GM18951 (cell line): ENCODE data around the gene EGFR.

Source experiments
- POLR2A ChIP-seq: IDR thresholded peaks from 4 replicates; pipeline ENCODE4 v1.6.1; 2011; ENCODE audit warnings: mild to moderate bottlenecking; ENCODE audit not compliant: insufficient read length, insufficient read depth; ENCODE audit errors: extremely low read depth
- in situ Hi-C: fragments of 300-500 bp; cut with MboI; formaldehyde crosslinking; loops from one replicate; pipeline ENCODE4 v1.12.0; 2022; ENCODE audit warnings: low sequenced_read_pairs, mixed read lengths, inconsistent platforms; ENCODE audit not compliant: unreplicated experiment

EGFR gene

DNA sequence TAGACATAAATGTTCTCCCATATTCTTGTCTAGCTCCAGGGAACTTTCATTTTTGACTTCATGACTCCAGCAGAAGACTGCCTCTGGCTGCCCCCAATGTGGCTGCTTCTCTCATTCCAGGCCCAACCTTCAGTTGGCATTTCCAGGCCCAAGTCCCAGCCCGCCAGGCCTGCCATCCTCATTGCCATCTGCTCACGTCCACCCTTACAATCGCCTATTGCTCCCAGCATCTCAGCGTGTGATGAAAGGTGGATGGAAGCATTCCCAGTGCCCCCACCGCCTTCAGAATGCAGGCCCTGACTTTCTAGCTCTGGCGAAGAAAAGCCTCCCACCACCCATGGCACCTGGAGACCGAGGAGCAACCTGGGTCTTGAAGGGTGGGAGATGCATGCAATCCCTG, 214.2 kb downstream of the EGFR start:
- in situ Hi-C loops: no loop called here
- no peak for TF ChIP-seq POLR2A

DNA sequence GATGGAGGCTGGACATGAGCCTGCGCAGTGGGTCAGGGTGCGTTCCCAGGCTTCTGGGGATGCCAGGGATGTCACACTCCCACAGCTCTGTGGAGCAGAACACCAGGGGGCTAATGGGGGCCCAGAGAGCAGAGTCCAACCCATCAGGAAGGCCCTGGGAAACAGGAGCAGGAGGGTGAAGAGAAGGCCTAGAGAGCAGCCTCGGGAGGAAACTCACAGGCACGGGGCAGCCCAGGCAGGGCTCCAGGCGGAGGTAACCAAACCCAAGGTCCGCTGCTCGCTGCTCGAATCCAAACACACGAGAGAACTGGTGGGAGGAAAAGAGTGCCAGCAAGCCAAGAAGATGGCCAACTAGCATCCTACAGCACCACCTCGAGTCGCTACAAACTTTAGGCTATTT, 215.6 kb downstream of the EGFR start:
- in situ Hi-C loops: no loop called here
- no peak for TF ChIP-seq POLR2A

DNA sequence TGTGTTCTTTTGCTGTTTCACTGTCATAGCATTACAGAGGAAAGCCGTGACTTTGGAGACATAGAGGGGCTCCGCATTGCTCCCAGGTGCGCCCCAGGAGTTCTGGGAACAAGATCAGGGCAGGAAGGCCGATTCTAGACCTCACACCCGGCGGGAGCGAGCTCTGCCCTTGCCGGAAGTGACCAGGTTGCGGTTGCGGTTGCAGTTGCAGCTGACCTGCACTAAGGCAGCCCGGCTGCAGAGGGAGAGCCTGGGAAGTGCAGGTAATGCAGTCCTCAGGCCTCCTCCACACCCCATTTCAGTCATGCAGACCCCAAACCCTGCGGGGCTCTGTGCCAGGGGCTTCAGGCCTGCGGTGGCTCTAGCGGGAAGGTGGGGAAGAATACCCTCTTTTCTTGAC, 216.3 kb downstream of the EGFR start:
- in situ Hi-C loops: no loop called here
- TF ChIP-seq POLR2A: no peak

DNA sequence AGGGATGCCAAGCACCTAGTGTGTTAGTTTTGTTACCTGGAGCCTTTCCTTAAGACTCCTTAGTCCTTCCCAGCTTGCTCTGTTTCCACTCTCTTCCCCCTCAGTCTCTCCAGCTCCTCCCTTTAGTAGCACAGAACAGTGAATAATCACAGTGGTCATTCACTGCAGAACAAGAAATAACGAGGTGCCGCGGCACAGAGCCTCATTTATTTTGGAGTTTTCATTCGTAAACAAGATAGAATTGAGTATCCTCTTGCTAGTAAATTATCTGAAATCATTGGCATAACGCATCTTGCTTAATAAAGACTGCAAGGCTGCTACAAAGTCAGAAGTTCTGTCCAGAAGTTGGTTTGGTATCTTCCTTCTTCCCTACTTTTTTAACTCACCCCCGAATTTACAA, 217.0 kb downstream of the EGFR start:
- in situ Hi-C loops: no loop called here
- no peak for TF ChIP-seq POLR2A

DNA sequence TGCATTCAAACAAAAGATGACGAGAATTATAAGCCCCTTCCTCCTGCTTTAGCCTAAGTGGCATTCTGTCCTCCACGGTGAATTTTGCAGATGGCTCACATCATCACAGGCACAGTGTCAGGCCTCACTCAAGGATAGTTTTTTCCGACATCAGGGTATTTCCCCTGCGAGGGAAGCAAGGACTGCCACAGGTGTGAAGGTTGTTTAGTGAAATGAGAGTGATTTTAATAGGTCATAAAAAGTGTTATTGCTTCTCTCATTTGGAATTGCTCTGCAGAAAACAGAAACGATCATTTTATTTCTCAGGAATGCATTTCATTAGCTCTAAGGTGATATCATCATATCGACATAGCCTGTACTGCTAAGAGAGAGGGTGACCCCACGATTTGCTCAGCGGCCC, 217.7 kb downstream of the EGFR start:
- in situ Hi-C loops: no loop called here
- no peak for TF ChIP-seq POLR2A

DNA sequence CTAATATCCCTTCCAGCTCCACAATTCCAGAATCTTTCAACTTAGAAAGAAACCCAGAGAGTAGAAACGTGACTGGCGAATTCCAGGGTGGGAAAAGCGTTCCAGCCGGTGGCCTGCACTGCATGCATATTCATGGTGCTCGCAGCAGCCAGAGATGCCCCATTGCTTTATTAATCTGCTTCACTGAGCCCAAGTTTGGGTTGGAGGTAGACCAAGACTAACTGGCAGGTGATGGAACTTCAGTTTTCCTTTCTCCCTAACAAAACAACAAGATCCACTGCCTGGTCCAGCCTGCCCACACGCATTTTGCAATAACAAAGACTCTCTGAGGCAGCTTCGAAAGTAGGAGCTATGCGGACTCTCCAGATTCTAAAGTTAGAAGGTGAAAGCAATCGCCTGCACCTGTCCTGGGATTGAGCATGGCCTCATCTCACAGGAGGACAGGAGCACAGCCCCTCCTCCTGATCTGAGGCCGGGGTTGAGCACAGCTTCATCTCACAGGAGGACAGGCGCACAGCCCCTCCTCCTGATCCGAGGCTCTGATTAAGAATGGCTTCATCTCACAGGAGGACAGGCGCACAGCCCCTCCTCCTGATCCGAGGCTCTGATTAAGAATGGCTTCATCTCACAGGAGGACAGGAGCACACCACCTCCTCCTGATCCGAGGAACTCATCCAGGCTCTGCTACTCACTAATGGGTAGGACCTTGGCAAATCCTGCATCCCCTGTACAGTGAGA, 218.5 kb downstream of the EGFR start:
- in situ Hi-C loops: no loop called here

DNA sequence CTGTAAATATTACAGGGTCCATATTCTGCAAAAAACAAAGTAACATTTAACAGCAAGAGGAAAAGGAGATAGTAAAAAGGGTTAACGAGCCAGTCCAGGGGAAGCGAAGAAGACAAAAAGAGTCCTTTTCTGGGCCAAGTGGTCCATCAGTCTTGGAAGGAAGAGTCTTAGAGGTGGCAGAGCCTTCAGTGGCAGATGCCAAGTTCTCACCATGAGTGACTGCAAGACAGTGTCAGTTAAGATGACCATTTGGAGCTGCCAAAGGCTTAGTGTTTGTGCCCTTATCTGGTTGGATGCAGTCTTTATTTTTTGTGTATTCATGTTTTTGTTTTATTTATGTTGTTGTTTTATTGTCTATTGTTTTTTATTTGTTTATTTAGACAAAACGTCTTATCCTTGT, 220.6 kb downstream of the EGFR start:
- in situ Hi-C loops: no loop called here
- no peak for TF ChIP-seq POLR2A

More for the DNA sequence above, 218.5 kb downstream of the EGFR start:
- no peak for TF ChIP-seq POLR2A

DNA sequence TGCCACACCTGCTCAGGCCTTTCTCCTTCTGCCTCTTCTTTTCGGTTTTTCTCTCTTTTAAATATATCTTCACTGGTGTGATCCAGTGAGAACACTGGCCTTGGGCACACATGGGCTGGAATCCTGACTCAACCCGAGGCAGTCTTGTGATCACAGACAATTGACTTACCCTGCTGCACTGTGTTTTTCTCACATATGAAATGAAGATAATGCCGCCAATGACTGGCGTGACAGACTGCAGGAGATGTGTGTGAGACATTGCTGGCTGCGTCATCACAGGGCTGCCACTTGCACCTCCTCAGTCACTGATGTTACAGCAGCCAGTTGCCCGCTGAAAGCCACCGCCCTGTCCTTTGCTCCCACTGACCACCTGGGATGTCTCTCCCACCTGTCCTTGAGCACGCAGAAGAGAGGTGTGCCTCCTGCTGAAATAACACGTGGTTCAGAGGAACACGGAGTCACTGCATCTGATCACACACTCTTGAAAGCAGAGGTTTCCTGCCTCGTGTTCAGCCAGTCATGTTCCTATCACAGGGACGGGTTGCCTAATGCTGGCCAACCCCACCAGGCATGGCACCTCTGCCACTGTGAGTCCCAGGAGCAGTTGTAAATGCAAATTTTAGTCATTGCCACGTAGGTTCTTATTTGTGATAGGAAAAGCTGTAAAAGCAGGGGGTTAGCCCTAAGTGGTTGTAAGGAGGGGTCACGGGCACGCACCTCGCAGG, 221.8 kb downstream of the EGFR start:
- TF ChIP-seq POLR2A: no peak
- in situ Hi-C loops: no loop called here

DNA sequence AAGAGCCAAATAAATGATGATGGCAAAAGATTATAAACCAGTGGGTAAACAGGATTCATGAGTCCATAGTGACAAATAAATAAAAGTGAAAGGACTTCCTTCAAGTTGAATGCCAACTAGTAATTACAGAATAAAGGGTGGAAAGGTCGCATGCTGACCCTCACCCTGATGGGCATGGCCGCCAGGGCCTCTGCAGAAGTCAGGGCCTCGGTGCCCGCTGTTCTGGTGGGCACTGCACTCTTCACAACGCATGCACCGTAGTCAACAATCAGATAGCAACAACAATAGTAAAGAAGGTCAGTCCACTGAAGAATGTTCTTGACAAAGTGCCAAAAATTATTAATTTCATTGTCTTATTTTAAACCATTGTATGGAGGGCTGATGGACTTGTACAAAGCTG, 223.1 kb downstream of the EGFR start:
- in situ Hi-C loops: no loop called here
- TF ChIP-seq POLR2A: no peak

DNA sequence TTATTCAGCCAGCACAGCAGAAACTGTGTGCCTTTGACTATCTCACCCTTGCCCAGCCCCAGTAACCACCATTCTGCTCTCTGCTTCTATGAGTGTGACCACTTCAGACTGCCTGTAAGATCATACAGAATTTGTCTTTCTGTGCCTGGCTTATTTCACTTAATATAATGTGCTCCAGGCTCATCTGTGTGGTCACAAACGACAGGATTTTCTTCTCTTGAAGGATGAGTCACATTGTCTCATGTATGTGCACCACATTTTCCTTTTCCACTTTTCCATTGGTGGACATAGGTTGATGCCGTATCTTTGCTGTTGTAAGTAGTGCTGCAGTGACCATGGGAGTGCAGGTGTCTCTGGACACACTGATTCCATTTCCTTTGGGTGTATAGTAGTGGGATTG, 223.8 kb downstream of the EGFR start:
- in situ Hi-C loops: no loop called here
- TF ChIP-seq POLR2A: no peak

DNA sequence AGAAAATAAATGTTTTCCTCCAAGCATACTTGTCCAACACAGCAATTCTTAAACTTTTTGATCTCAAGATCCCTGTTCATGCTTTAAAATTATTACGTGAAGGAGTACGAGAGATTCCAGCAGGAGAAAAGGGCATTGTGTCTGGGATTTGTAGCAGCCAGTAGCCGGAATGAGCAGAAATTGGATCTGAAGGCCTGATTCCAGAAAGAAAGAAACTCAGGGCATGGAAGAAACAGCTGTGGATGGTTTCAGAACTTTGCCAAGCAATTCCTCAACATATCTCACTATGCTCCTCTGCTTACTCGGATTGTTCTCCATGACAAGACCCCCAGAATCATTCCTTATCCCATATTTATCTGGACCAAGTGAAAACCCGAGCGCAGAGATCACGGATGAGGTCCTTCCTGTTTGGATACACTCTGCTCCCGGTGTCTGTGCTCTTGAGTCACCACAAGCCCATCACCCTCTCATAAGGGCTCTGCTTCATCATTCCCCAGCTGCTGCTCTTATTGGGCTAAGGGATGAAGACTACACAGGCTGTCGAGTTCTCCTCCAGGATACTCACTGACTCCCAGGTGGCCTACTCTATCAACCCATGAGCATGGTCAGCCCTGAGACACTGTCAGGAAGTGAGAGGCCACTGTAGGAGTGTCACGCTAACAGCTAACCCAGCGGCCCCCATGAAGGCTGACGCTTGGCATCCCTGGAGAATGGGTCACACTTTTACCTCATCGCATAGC, 225.4 kb downstream of the EGFR start:
- TF ChIP-seq POLR2A: no peak
- in situ Hi-C loops: no loop called here

DNA sequence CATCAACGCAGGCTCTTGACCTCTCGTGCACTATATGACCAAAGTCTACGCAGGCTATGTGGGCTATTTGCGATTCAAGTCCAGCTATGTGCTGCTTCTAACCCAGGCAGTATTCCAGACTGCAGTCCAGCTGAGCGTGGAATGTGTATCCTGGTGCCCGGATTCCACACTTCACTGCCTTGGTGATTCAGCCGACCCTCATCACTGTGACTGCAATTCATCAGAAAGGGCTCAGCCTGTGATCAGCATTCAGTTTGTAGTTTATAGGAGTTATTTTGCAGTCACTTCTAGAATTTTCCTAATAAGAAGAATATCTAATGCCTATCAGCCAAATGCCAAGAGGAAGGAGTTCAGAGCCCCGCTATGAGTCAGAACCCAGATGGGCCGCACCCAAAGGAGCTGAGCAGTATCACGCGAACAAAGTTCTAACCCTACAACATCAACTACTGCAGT, 226.5 kb downstream of the EGFR start:
- in situ Hi-C loops: no loop called here
- TF ChIP-seq POLR2A: no peak

DNA sequence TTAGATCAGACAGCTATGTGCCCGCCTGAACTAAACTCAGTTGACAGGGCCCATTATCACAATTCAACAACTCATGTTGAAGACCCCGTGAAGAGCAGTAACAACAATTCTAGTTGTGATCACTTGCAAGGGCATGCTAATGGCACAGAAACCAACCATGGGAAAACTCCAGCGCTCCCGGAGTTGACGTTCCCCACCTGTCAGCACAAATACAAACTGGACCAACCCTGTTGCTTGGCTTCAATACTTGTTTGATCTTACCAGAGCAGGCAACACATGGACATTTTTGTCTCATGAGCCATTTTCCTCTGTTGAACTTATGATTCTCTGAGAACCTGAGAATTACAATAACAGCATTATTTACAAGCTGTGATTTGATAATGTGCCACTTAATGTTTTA, 227.4 kb downstream of the EGFR start:
- no peak for TF ChIP-seq POLR2A
- in situ Hi-C loops: no loop called here
